Measurements from ENCODE around the gene SLC35F2.

DNA sequence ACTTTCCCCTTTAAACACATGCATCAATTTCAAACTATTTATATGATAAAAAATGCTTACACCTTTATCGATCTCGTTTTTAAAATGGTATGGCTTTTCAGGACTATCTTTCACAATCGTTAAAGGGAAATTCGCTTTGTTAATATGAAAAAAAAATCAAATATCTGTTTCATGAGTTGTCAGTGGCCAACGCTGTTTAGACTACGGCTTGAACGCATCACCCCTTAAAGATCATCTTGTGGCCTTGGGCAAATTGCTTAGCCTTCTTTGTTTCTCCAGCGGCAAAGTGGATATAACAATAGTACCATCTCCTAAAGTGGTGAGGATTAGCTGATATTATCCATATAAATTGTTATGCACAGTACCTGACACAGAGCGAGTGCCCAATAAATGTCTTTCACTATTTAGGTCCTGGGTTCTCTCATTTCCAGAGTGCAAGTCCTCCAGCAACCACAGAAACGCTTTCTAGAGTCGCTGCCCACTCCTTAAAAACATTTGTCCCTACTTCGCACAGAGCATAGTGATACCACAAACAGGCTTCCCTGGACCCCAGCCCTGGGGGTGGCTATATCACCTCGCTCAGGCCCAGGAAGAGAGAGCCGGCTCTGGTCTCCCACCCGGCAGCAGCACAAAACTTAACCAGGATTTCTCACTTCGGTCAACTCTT is 904 bp downstream of the SLC35F2 start:
- TF ChIP-seq TAF1 (IDR thresholded peaks at IDR 0.05; ENCODE audit: borderline replicate concordance, insufficient read depth, low read length), result no peak
- TF ChIP-seq, protein P1, sequence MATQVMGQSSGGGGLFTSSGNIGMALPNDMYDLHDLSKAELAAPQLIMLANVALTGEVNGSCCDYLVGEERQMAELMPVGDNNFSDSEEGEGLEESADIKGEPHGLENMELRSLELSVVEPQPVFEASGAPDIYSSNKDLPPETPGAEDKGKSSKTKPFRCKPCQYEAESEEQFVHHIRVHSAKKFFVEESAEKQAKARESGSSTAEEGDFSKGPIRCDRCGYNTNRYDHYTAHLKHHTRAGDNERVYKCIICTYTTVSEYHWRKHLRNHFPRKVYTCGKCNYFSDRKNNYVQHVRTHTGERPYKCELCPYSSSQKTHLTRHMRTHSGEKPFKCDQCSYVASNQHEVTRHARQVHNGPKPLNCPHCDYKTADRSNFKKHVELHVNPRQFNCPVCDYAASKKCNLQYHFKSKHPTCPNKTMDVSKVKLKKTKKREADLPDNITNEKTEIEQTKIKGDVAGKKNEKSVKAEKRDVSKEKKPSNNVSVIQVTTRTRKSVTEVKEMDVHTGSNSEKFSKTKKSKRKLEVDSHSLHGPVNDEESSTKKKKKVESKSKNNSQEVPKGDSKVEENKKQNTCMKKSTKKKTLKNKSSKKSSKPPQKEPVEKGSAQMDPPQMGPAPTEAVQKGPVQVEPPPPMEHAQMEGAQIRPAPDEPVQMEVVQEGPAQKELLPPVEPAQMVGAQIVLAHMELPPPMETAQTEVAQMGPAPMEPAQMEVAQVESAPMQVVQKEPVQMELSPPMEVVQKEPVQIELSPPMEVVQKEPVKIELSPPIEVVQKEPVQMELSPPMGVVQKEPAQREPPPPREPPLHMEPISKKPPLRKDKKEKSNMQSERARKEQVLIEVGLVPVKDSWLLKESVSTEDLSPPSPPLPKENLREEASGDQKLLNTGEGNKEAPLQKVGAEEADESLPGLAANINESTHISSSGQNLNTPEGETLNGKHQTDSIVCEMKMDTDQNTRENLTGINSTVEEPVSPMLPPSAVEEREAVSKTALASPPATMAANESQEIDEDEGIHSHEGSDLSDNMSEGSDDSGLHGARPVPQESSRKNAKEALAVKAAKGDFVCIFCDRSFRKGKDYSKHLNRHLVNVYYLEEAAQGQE (IDR thresholded peaks at IDR 0.05; ENCODE audit: insufficient read depth in 1 of 2, low read depth in 2 of 2, low read length in 2 of 2), result no peak
